OCI-LY1 (cell line): ENCODE results near the gene SGSM1.

Experiments
- H2AFZ ChIP-seq: fragments of 200-600 bp; sonication (generic), shearing (Covaris generic); 2 replicates; pipeline ENCODE4 v1.6.0; 2014; ENCODE audit warnings: antibody characterized with exemption, mild to moderate bottlenecking, low read length
- H3F3A ChIP-seq: fragments of 200-600 bp; sonication (generic), shearing (Covaris generic); 2 replicates; pipeline ENCODE4 v1.6.0; 2014; ENCODE audit warnings: mild to moderate bottlenecking, antibody characterized with exemption, low read length, moderate library complexity; ENCODE audit not compliant: insufficient read depth
- H3K27ac ChIP-seq: fragments of 200-600 bp; sonication (generic); 2 replicates; pipeline ENCODE4 v1.5.1; 2014; ENCODE audit warnings: low read length, mixed run types, mild to moderate bottlenecking, low read depth; ENCODE audit not compliant: poor library complexity, severe bottlenecking
- H3K27me3 ChIP-seq: fragments of 200-600 bp; sonication (generic); 2 replicates; pipeline ENCODE4 v1.6.0; 2014; ENCODE audit warnings: antibody characterized with exemption, mild to moderate bottlenecking, low read length, moderate library complexity; ENCODE audit not compliant: insufficient read depth
- H3K36me3 ChIP-seq: fragments of 200-600 bp; sonication (generic); 2 replicates; pipeline ENCODE4 v1.6.1; 2014; ENCODE audit warnings: mild to moderate bottlenecking, antibody characterized with exemption, low read length, moderate library complexity, mixed read lengths; ENCODE audit not compliant: insufficient read depth
- H3K4me1 ChIP-seq: fragments of 200-600 bp; sonication (generic); 2 replicates; pipeline ENCODE4 v1.5.1; 2014; ENCODE audit warnings: mild to moderate bottlenecking, low read length, moderate library complexity; ENCODE audit not compliant: insufficient read depth, severe bottlenecking
- H3K4me2 ChIP-seq: fragments of 200-600 bp; sonication (generic), shearing (Covaris generic); 2 replicates; pipeline ENCODE4 v1.6.1; 2014; ENCODE audit warnings: low read length
- H3K4me3 ChIP-seq: fragments of 200-600 bp; sonication (generic); 2 replicates; pipeline ENCODE4 v1.5.1; 2014; ENCODE audit warnings: low read length, low read depth, mild to moderate bottlenecking, mixed read lengths; ENCODE audit not compliant: poor library complexity, severe bottlenecking
- H3K79me2 ChIP-seq: fragments of 200-600 bp; shearing (Covaris generic); 2 replicates; pipeline ENCODE4 v1.6.1; 2016; ENCODE audit warnings: mixed run types, low read length, mixed read lengths; ENCODE audit not compliant: insufficient read depth
- H3K9ac ChIP-seq: fragments of 200-600 bp; sonication (generic), shearing (Covaris generic); 2 replicates; pipeline ENCODE4 v1.6.1; 2014; ENCODE audit warnings: mild to moderate bottlenecking, low read length, mixed read lengths
- H3K9me2 ChIP-seq: fragments of 200-600 bp; sonication (generic), shearing (Covaris generic); 2 replicates; pipeline ENCODE4 v1.6.1; 2014; ENCODE audit warnings: low read depth, mild to moderate bottlenecking, low read length, mixed read lengths
- H3K9me3 ChIP-seq: fragments of 200-600 bp; shearing (Covaris generic); 2 replicates; pipeline ENCODE4 v1.6.1; 2014; ENCODE audit warnings: low read length, mixed read lengths
- H4K20me1 ChIP-seq: fragments of 200-600 bp; sonication (generic), shearing (Covaris generic); 2 replicates; pipeline ENCODE4 v1.6.0; 2016; ENCODE audit warnings: mild to moderate bottlenecking, low read length; ENCODE audit not compliant: insufficient read depth
- CTCF ChIP-seq: fragments of 200-600 bp; sonication (generic), shearing (Covaris generic); IDR thresholded peaks from 2 replicates; pipeline ENCODE4 v1.5.1; 2017; ENCODE audit warnings: mild to moderate bottlenecking, antibody characterized with exemption, low read length, moderate library complexity, mixed read lengths
- EZH2 ChIP-seq: fragments of 200-600 bp; sonication (generic), shearing (Covaris generic); IDR thresholded peaks from 2 replicates; pipeline ENCODE4 v1.8.0; 2017; ENCODE audit warnings: borderline replicate concordance, mixed run types, mild to moderate bottlenecking, antibody characterized with exemption, low read length, moderate library complexity, mixed read lengths

SGSM1 gene

GRCh38 chr22:24942301-24942700, 136.3 kb downstream of the SGSM1 start:
- no peaks in the 10 kb centered on the region for H3K9me3 ChIP-seq
- no peaks in the 10 kb centered on the region for H3K27me3 ChIP-seq
- no peaks in the 10 kb centered on the region for H3K4me1 ChIP-seq
- H4K20me1 ChIP-seq = no peaks in the 10 kb centered on the region
- H2AFZ ChIP-seq = no peak overlapping the region
- H3K79me2 ChIP-seq = no peaks in the 10 kb centered on the region
- no peaks in the 10 kb centered on the region for H3K9me2 ChIP-seq
- H3F3A ChIP-seq = no peaks in the 10 kb centered on the region
- TF ChIP-seq EZH2 (no peak), CTCF (no peak)
- H3K4me2 ChIP-seq = no peak overlapping the region
- H3K9ac ChIP-seq = no peak overlapping the region
- H3K27ac ChIP-seq = no peak overlapping the region
- H3K4me3 ChIP-seq = no peak overlapping the region
- no peaks in the 10 kb centered on the region for H3K36me3 ChIP-seq

- TF ChIP-seq CTCF = no peak
- no peaks in the 10 kb centered on the region for H3K79me2 ChIP-seq
- no peak overlapping the region for H3K4me3 ChIP-seq
- no peak overlapping the region for H3K27ac ChIP-seq
- H3F3A ChIP-seq = no peaks in the 10 kb centered on the region
- no peaks in the 10 kb centered on the region for H3K9me3 ChIP-seq
- no peaks in the 10 kb centered on the region for H3K36me3 ChIP-seq
- H3K4me1 ChIP-seq = no peaks in the 10 kb centered on the region
- H3K9ac ChIP-seq = no peak overlapping the region
- no peaks in the 10 kb centered on the region for H3K9me2 ChIP-seq
- H3K4me2 ChIP-seq = no peak overlapping the region
- H4K20me1 ChIP-seq = no peaks in the 10 kb centered on the region
- no peaks in the 10 kb centered on the region for H3K27me3 ChIP-seq
- no peak overlapping the region for H2AFZ ChIP-seq
Observed at GRCh38 chr22:24944217-24944937, 138.4 kb downstream of the SGSM1 start.

- H3K4me2 ChIP-seq = no peak overlapping the region
- H3K9me2 ChIP-seq = no peaks in the 10 kb centered on the region
- H3F3A ChIP-seq = no peaks in the 10 kb centered on the region
- no peak overlapping the region for H3K4me3 ChIP-seq
- H3K9ac ChIP-seq = no peak overlapping the region
- no peaks in the 10 kb centered on the region for H3K27me3 ChIP-seq
- no peaks in the 10 kb centered on the region for H3K79me2 ChIP-seq
- TF ChIP-seq CTCF (no peak), EZH2 (no peak)
- no peak overlapping the region for H2AFZ ChIP-seq
- no peaks in the 10 kb centered on the region for H4K20me1 ChIP-seq
- no peaks in the 10 kb centered on the region for H3K36me3 ChIP-seq
- H3K4me1 ChIP-seq = no peaks in the 10 kb centered on the region
- no peak overlapping the region for H3K27ac ChIP-seq
- no peaks in the 10 kb centered on the region for H3K9me3 ChIP-seq
Observed at GRCh38 chr22:24945430-24945829, 139.4 kb downstream of the SGSM1 start.
